NCI-H69 (cell line): ENCODE results near the gene OR56A5.

ENCODE experiments used
- DNase-seq: peaks from one replicate; lab custom pipeline; 2025; lab: John Stamatoyannopoulos, UW

Gene OR56A5

GRCh38 chr11:5932671-5933070 is 35.6 kb downstream of the OR56A5 start:
- DNase-seq, result no peak

GRCh38 chr11:5931061-5931460 is 37.2 kb downstream of the OR56A5 start:
- DNase-seq, result no peak

- DNase-seq, result no peak
Measured at GRCh38 chr11:5930614-5931013, 37.7 kb downstream of the OR56A5 start.

GRCh38 chr11:5929571-5930368 is 38.5 kb downstream of the OR56A5 start:
- DNase-seq, result no peak

GRCh38 chr11:5928811-5929210 is 39.5 kb downstream of the OR56A5 start:
- no peak for DNase-seq

- no peak for DNase-seq
Measured at GRCh38 chr11:5928271-5928670, 40.0 kb downstream of the OR56A5 start.

- DNase-seq, result no peak
Measured at GRCh38 chr11:5923794-5924193, 44.5 kb downstream of the OR56A5 start.

GRCh38 chr11:5923427-5923776 is 44.9 kb downstream of the OR56A5 start:
- no peak for DNase-seq

GRCh38 chr11:5922749-5923426 is 45.4 kb downstream of the OR56A5 start:
- DNase-seq, result no peak
